Measurements from ENCODE around the gene KAT2B.

DNA sequence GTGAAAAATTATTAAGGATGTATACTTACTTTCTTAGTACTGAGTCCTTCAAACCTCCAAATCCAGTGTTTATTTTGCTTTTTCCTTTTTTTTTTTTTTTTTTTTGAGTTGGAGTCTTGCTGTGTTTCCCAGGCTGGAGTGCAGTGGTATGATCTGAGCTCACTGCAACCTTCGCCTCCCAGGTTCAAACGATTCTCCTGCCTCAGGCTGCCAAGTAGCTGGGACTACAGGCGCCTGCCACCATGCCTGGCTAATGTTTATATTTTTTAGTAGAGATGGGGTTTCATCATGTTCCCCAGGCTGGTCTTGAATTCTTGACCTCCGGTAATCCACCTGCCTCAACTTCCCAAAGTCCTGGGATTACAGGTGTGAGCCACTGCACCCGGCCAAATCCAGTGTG is 67.5 kb downstream of the KAT2B start:
- TF ChIP-seq, protein P1, sequence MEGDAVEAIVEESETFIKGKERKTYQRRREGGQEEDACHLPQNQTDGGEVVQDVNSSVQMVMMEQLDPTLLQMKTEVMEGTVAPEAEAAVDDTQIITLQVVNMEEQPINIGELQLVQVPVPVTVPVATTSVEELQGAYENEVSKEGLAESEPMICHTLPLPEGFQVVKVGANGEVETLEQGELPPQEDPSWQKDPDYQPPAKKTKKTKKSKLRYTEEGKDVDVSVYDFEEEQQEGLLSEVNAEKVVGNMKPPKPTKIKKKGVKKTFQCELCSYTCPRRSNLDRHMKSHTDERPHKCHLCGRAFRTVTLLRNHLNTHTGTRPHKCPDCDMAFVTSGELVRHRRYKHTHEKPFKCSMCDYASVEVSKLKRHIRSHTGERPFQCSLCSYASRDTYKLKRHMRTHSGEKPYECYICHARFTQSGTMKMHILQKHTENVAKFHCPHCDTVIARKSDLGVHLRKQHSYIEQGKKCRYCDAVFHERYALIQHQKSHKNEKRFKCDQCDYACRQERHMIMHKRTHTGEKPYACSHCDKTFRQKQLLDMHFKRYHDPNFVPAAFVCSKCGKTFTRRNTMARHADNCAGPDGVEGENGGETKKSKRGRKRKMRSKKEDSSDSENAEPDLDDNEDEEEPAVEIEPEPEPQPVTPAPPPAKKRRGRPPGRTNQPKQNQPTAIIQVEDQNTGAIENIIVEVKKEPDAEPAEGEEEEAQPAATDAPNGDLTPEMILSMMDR (IDR thresholded peaks at IDR 0.05) = no peak
- no peak for TF ChIP-seq EZH2 (IDR thresholded peaks at IDR 0.05; ENCODE audit: borderline replicate concordance, insufficient read depth, low read depth, low read length, poor library complexity, severe bottlenecking)

Measured in B cell (primary cell).